Choroid plexus epithelial cell (primary cell): Measurements from ENCODE around the gene PIK3R6.
A peak's percentile ranks its signal among the peaks of the same experiment; 100 is the strongest.

ENCODE experiments used
- DNase-seq: peaks from one replicate; pipeline ENCODE4 v3.0.0-alpha.2; 2010; ENCODE audit warnings: low read depth
- H3K4me3 ChIP-seq: 2 replicates; pipeline ENCODE4 v1.5.1; 2011; ENCODE audit warnings: low read depth, mild to moderate bottlenecking, control low read depth, low read length, moderate library complexity
- CTCF ChIP-seq: conservative IDR thresholded peaks from 2 replicates; pipeline ENCODE4 v1.5.1; 2011; ENCODE audit warnings: low read depth, mild to moderate bottlenecking, control low read depth, inconsistent platforms, low read length, moderate library complexity

The PIK3R6 gene

GRCh38 chr17:8839410-8839935, 28.0 kb downstream of the PIK3R6 start:
- no peak for TF ChIP-seq CTCF
- no peak for DNase-seq
- H3K4me3 ChIP-seq = no peak overlapping the region

DNA sequence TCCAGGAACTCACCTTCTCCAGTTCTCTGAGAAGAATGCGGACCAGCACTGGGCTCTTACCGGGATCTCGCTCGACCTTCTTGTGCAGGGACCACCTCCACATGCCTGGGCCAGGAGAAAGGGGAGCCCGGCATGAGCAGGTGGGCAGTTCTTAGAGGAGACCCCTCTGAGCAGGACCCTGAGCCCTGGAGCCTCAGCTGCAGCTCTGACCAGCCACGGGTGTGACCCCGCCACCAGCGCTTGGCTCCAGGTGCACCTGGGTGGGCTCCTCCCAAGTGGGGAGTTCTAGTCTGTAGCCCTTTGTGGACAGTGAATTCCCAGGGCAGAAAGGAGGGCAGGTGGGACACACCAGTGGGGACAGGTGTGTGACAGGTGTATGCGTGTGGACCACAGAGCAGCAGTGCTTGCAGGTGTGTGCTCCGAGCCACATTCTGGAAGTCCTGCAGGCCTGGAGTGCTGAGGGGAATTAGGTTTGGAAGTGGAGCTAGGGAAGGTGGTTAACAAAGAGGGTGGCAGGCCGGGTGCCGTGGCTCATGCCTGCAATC, 28.9 kb downstream of the PIK3R6 start:
- no peak overlapping the region for H3K4me3 ChIP-seq
- no peak for TF ChIP-seq CTCF
- no peak for DNase-seq

GRCh38 chr17:8837563-8838075, 29.9 kb downstream of the PIK3R6 start:
- no peak overlapping the region for H3K4me3 ChIP-seq
- no peak for TF ChIP-seq CTCF
- DNase-seq = peak; percentile 6

- no peak overlapping the region for H3K4me3 ChIP-seq
- TF ChIP-seq CTCF = no peak
- DNase-seq = no peak
These were observed 30.5 kb downstream of the PIK3R6 start for GRCh38 chr17:8836821-8837562.

- no peak for DNase-seq
- no peak overlapping the region for H3K4me3 ChIP-seq
- no peak for TF ChIP-seq CTCF
These were observed 31.7 kb downstream of the PIK3R6 start for GRCh38 chr17:8835631-8836364.

DNA sequence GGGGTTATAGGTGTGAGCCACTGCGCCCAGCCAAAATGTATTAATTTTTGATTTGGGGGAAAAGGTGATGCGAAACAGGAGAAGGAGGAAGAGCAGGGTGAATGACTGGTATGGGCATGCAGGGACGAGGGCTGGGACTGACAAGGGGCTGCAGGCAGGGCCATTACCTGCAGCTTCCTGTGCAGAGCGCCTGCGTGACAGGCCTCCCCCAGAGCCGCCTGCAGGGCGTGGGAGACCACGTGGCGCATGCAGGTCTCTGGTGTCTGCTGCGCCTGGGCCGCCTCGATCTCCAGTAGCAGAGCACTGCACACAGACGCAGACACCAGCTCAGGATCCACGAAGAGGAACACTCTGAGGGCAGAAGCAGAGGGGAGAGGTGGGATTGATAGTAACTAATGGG, 32.4 kb downstream of the PIK3R6 start:
- no peak for DNase-seq
- H3K4me3 ChIP-seq = no peak overlapping the region
- TF ChIP-seq CTCF = no peak
